ENCODE measurements around the gene SLC2A6. TPM values are rescaled to one million over a fixed set of nuclear protein-coding genes. Genes with fewer than 3 reads are reported as not detected.

SLC2A6 gene
- total RNA-seq, 1 donor from 2014 or later: 1.8 TPM

- DNase-seq: no peak
These were observed 18.3 kb upstream of the SLC2A6 start for GRCh38 chr9:133496861-133497842.

- no peak for DNase-seq
These were observed 16.7 kb upstream of the SLC2A6 start for GRCh38 chr9:133495327-133496293.

GRCh38 chr9:133494636-133495326 is 15.9 kb upstream of the SLC2A6 start:
- no peak for DNase-seq

GRCh38 chr9:133493845-133494540 is 15.1 kb upstream of the SLC2A6 start:
- DNase-seq: no peak

GRCh38 chr9:133493428-133493827 is 14.5 kb upstream of the SLC2A6 start:
- no peak for DNase-seq

- no peak for DNase-seq
These were observed 13.4 kb upstream of the SLC2A6 start for GRCh38 chr9:133492061-133493021.

- DNase-seq: no peak
These were observed 12.7 kb upstream of the SLC2A6 start for GRCh38 chr9:133491656-133491925.

GRCh38 chr9:133490865-133491655 is 12.2 kb upstream of the SLC2A6 start:
- DNase-seq: no peak

- DNase-seq: no peak
These were observed 11.3 kb upstream of the SLC2A6 start for GRCh38 chr9:133490201-133490681.

GRCh38 chr9:133489253-133490190 is 10.6 kb upstream of the SLC2A6 start:
- no peak for DNase-seq

- no peak for DNase-seq
These were observed 9.9 kb upstream of the SLC2A6 start for GRCh38 chr9:133488686-133489252.

GRCh38 chr9:133487331-133487725 is 8.4 kb upstream of the SLC2A6 start:
- DNase-seq: no peak

- no peak for DNase-seq
These were observed 6.8 kb upstream of the SLC2A6 start for GRCh38 chr9:133485531-133486260.

- no peak for DNase-seq
These were observed 6.0 kb upstream of the SLC2A6 start for GRCh38 chr9:133484671-133485437.

GRCh38 chr9:133483611-133484010 is 4.7 kb upstream of the SLC2A6 start:
- DNase-seq: no peak
